ENCODE results near the gene SHD. TPM values are rescaled to one million over a fixed set of nuclear protein-coding genes. Genes with fewer than 3 reads are reported as not detected.

The SHD gene
- total and polyA plus RNA-seq, 2 experiments from 2014 or later: 3.4 TPM; not detected in 1

GRCh38 chr19:4304538-4305256, 25.6 kb downstream of the SHD start, which contains the start of gene FSD1:
FSD1 (plus strand) TSS chr19:4304598; CDS start chr19:4304747, 149 bp downstream.
- WGBS (ENCODE audit: low lambda C conversion rate, missing lambda C conversion rate): 9% methylated on average over 20 of the region's 63 CpGs

GRCh38 chr19:4305257-4305612, 26.2 kb downstream of the SHD start:
- WGBS (ENCODE audit: low lambda C conversion rate, missing lambda C conversion rate): 79% methylated on average over 7 of the region's 7 CpGs
- Histone ChIP-seq H4K20me1 (ENCODE audit: insufficient read depth, poor library complexity, severe bottlenecking) (no peaks in the 10 kb centered on the region), H2AFZ (no peak overlapping the region), H3K27me3 (no peaks in the 10 kb centered on the region), H3K9me2 (replicated peaks; ENCODE audit: insufficient read depth) (no peaks in the 10 kb centered on the region), H3K27ac (no peak overlapping the region), H3K36me3 (replicated peaks; ENCODE audit: insufficient read depth, low read depth) (no peaks in the 10 kb centered on the region), H3K79me2 (no peaks in the 10 kb centered on the region), H3K4me3 (no peak overlapping the region), H3K4me2 (no peak overlapping the region), H3K9me3 (ENCODE audit: low read depth) (no peaks in the 10 kb centered on the region), H3K4me1 (ENCODE audit: insufficient read depth) (no peaks in the 10 kb centered on the region)
- no peak for TF ChIP-seq EZH2 (IDR thresholded peaks at IDR 0.05; ENCODE audit: borderline replicate concordance)
- no peak for TF ChIP-seq EZH2phosphoT487 (IDR thresholded peaks at IDR 0.05; ENCODE audit: low read depth, severe bottlenecking, unreplicated experiment)
- TF ChIP-seq CTCF (IDR thresholded peaks at IDR 0.05; ENCODE audit: poor library complexity): no peak
- DNase-seq (ENCODE audit: low spot score): no peak

More at GRCh38 chr19:4304538-4305256, 25.6 kb downstream of the SHD start, which contains the start of gene FSD1:
- Histone ChIP-seq H3K9me2 (replicated peaks; ENCODE audit: insufficient read depth) (no peaks in the 10 kb centered on the region), H3K4me2 (peak within 1 kb of the TSS; percentile 79), H3K36me3 (replicated peaks; ENCODE audit: insufficient read depth, low read depth) (no peaks in the 10 kb centered on the region), H3K79me2 (no peaks in the 10 kb centered on the region), H3K4me3 (no peak within 1 kb of the TSS), H4K20me1 (ENCODE audit: insufficient read depth, poor library complexity, severe bottlenecking) (no peaks in the 10 kb centered on the region), H2AFZ (peak within 1 kb of the TSS; percentile 63), H3K9me3 (ENCODE audit: low read depth) (no peaks in the 10 kb centered on the region), H3K27ac (no peak within 1 kb of the TSS), H3K4me1 (ENCODE audit: insufficient read depth) (no peaks in the 10 kb centered on the region), H3K27me3 (no peaks in the 10 kb centered on the region)
- TF ChIP-seq EZH2 (IDR thresholded peaks at IDR 0.05; ENCODE audit: borderline replicate concordance): no peak
- no peak for TF ChIP-seq CTCF (IDR thresholded peaks at IDR 0.05; ENCODE audit: poor library complexity)
- no peak for TF ChIP-seq EZH2phosphoT487 (IDR thresholded peaks at IDR 0.05; ENCODE audit: low read depth, severe bottlenecking, unreplicated experiment)
- peak; percentile 71 for DNase-seq (ENCODE audit: low spot score)

GRCh38 chr19:4305659-4306058, 26.6 kb downstream of the SHD start:
- no peaks in the 10 kb centered on the region for H3K9me2 ChIP-seq (replicated peaks; ENCODE audit: insufficient read depth)
- no peak for DNase-seq (ENCODE audit: low spot score)
- no peak overlapping the region for H3K4me3 ChIP-seq
- TF ChIP-seq EZH2phosphoT487 (IDR thresholded peaks at IDR 0.05; ENCODE audit: low read depth, severe bottlenecking, unreplicated experiment) (no peak), EZH2 (IDR thresholded peaks at IDR 0.05; ENCODE audit: borderline replicate concordance) (no peak), CTCF (IDR thresholded peaks at IDR 0.05; ENCODE audit: poor library complexity) (no peak)
- no peaks in the 10 kb centered on the region for H3K4me1 ChIP-seq (ENCODE audit: insufficient read depth)
- H2AFZ ChIP-seq: no peak overlapping the region
- H3K27me3 ChIP-seq: no peaks in the 10 kb centered on the region
- H3K4me2 ChIP-seq: no peak overlapping the region
- 93% methylated on average over 16 of the region's 16 CpGs for WGBS (ENCODE audit: low lambda C conversion rate, missing lambda C conversion rate)
- H3K9me3 ChIP-seq (ENCODE audit: low read depth): no peaks in the 10 kb centered on the region
- H3K36me3 ChIP-seq (replicated peaks; ENCODE audit: insufficient read depth, low read depth): no peaks in the 10 kb centered on the region
- no peaks in the 10 kb centered on the region for H4K20me1 ChIP-seq (ENCODE audit: insufficient read depth, poor library complexity, severe bottlenecking)
- no peak overlapping the region for H3K27ac ChIP-seq
- H3K79me2 ChIP-seq: no peaks in the 10 kb centered on the region

All from hepatocyte (in vitro differentiated cells).